ENCODE measurements around the gene BRD3OS. TPM values are rescaled to one million over a fixed set of nuclear protein-coding genes. Genes with fewer than 3 reads are reported as not detected.
"Not testable (repeated sequence)": the region's sequence is repeated elsewhere in the genome, so short reads cannot be mapped to it uniquely, and the experiment has no call there.

Gene BRD3OS
- total and polyA plus RNA-seq, 2 experiments from 2014 or later = 18.6 to 32.3 TPM

DNA sequence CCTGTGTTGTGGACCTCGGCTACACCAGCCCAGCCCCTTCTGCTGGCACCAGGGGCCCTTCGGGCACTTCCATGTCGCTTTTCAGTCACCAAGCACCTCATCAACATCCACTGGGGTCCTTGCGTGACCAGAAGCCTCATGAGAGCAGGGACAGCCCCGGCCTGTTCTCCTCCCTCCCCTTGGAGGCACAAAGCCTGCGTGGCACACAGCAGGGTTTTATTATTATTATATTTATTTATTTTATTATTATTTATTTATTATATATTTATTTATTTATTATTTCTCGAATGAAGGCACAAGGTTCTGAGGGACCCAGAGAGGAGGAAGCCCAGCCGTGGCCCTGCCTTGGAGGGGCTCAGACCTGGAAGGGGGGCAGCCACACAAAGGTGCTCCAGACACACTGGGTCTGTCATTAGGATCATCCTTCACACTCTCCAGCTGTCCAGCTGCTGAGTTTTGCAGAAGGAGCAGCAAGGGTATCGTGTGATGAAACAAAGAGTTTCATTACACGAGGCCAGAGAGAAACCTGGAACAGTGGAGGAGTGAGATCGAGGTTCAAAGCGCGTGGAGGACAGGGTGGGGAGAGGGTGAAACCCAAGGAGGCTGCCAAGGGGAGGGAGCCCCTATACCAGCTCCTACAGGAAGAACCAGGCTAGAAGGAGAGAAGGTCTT is 38.4 kb upstream of the BRD3OS start:
- Histone ChIP-seq H3K9me3 (ENCODE audit: low read depth) (no peaks in the 10 kb centered on the region), H3K36me3 (no peaks in the 10 kb centered on the region), H3K27me3 (no peaks in the 10 kb centered on the region), H3K4me1 (ENCODE audit: low read depth) (peaks cover 5% of the 10 kb centered on the region), H3K4me3 (no peak overlapping the region), H3K27ac (no peak overlapping the region)
- no peak for DNase-seq (ENCODE audit: low read depth in 1 of 2, low spot score in 1 of 2)
- TF ChIP-seq, protein P1, sequence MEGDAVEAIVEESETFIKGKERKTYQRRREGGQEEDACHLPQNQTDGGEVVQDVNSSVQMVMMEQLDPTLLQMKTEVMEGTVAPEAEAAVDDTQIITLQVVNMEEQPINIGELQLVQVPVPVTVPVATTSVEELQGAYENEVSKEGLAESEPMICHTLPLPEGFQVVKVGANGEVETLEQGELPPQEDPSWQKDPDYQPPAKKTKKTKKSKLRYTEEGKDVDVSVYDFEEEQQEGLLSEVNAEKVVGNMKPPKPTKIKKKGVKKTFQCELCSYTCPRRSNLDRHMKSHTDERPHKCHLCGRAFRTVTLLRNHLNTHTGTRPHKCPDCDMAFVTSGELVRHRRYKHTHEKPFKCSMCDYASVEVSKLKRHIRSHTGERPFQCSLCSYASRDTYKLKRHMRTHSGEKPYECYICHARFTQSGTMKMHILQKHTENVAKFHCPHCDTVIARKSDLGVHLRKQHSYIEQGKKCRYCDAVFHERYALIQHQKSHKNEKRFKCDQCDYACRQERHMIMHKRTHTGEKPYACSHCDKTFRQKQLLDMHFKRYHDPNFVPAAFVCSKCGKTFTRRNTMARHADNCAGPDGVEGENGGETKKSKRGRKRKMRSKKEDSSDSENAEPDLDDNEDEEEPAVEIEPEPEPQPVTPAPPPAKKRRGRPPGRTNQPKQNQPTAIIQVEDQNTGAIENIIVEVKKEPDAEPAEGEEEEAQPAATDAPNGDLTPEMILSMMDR (IDR thresholded peaks at IDR 0.05; ENCODE audit: low read depth, low read length) = no peak

- Histone ChIP-seq H3K27ac (no peak overlapping the region), H3K9me3 (ENCODE audit: low read depth) (no peaks in the 10 kb centered on the region), H3K4me3 (no peak overlapping the region), H3K4me1 (ENCODE audit: low read depth) (peaks cover 5% of the 10 kb centered on the region), H3K36me3 (no peaks in the 10 kb centered on the region), H3K27me3 (no peaks in the 10 kb centered on the region)
- TF ChIP-seq, protein P1 (IDR thresholded peaks at IDR 0.05; ENCODE audit: low read depth, low read length) = no peak
- no peak for DNase-seq (ENCODE audit: low read depth in 1 of 2, low spot score in 1 of 2)
These were observed 37.9 kb upstream of the BRD3OS start for GRCh38 chr9:133987446-133987788.

- peaks cover 5% of the 10 kb centered on the region for H3K4me1 ChIP-seq (ENCODE audit: low read depth)
- no peak overlapping the region for H3K4me3 ChIP-seq
- no peak overlapping the region for H3K27ac ChIP-seq
- no peak for DNase-seq (ENCODE audit: low read depth in 1 of 2, low spot score in 1 of 2)
- no peaks in the 10 kb centered on the region for H3K36me3 ChIP-seq
- H3K9me3 ChIP-seq (ENCODE audit: low read depth) = no peaks in the 10 kb centered on the region
- no peaks in the 10 kb centered on the region for H3K27me3 ChIP-seq
- TF ChIP-seq, protein P1 (IDR thresholded peaks at IDR 0.05; ENCODE audit: low read depth, low read length) = no peak
These were observed 37.2 kb upstream of the BRD3OS start for GRCh38 chr9:133987946-133988665.

DNA sequence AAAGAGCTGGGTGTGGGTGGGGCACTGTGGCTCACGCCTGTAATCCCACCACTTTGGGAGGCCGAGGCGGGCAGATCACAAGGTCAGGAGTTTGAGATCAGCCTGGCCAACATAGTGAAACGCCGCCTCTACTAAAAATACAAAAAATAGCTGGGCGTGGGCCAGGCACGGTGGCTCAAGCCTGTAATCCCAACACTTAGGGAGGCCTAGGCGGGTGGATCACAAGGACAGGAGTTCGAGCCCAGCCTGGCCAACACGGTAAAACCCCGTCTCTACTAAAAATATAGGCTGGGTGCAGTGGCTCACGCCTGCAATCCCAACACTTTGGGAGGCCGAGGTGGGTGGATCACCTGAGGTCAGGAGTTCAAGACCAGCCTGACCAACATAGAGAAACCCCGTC is 36.5 kb upstream of the BRD3OS start:
- not testable (repeated sequence) for H3K27me3 ChIP-seq; H3K36me3 ChIP-seq; H3K27ac ChIP-seq; H3K4me1 ChIP-seq (ENCODE audit: low read depth); H3K4me3 ChIP-seq; H3K9me3 ChIP-seq (ENCODE audit: low read depth); DNase-seq (ENCODE audit: low read depth in 1 of 2, low spot score in 1 of 2)

GRCh38 chr9:133989625-133990365 is 35.5 kb upstream of the BRD3OS start:
- H3K4me3 ChIP-seq = no peak overlapping the region
- no peaks in the 10 kb centered on the region for H3K9me3 ChIP-seq (ENCODE audit: low read depth)
- DNase-seq (ENCODE audit: low read depth in 1 of 2, low spot score in 1 of 2) = no peak
- no peaks in the 10 kb centered on the region for H3K27me3 ChIP-seq
- H3K4me1 ChIP-seq (ENCODE audit: low read depth) = peaks cover 5% of the 10 kb centered on the region
- no peaks in the 10 kb centered on the region for H3K36me3 ChIP-seq
- no peak overlapping the region for H3K27ac ChIP-seq
- TF ChIP-seq, protein P1 (IDR thresholded peaks at IDR 0.05; ENCODE audit: low read depth, low read length) = no peak
